ENCODE measurements around the gene JAM3.

DNA sequence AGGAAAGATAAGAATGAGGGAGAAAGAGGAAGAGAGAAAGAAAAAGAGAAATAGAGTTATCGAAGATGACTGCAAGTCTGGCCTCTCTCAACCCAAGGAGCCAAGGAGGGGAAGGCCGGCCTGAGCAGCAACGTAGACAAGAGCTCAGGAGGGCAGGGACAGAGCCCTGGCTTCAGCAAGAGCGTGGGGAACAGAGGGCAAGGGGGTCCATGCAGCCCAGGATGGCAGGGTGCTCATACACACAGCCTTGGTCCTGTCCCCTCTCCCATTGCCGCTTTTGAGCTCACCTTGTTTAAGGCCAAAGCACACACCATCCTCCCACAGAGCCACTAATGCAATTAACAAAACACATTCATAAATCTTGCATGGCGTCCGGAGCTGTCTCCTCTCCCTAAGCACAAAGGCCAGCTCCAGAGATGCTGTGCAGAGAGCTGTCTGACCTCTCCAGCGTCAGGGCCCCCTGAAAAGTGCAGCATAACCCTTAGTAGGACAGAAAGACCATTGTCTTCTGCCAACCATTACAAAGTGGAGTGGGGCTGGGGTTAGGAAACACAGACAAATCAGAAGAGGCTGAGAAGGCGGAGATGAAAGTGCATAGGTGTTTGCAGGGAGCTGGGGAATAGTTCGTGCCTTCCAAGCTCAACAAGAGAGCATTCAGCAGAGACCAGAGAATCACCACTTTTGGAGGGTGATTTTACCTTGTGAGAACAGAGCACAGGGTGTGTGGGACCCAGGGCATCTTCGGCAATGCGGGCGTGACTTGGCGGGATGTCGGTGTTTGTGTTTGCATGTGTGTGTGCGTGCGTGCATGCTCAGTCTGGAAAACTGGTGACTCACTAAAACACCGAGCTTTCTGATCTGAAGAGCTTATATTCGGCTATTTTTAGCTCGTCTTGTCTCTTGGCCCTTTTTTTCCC is 28.2 kb upstream of the JAM3 start:
- TF ChIP-seq CTCF (conservative IDR thresholded peaks at IDR 0.05; ENCODE audit: low read depth, low read length), result no peak
- TF ChIP-seq EZH2 (IDR thresholded peaks at IDR 0.05; ENCODE audit: borderline replicate concordance, low read depth, low read length, poor library complexity, severe bottlenecking), result no peak

All from A673 (cell line).